HepG2 (cell line): Measurements from ENCODE around the gene SAMD14. TPM values are rescaled to one million over a fixed set of nuclear protein-coding genes. Genes with fewer than 3 reads are reported as not detected.
A peak's percentile ranks its signal among the peaks of the same experiment; 100 is the strongest.

Experiments used
- ADNP ChIP-seq: sonication (generic); formaldehyde crosslinking; IDR thresholded peaks from 2 replicates; pipeline ENCODE4 v1.4.0; 2020; ENCODE audit warnings: missing genetic modification reagents
- FOXJ3 ChIP-seq: sonication (generic); formaldehyde crosslinking; IDR thresholded peaks from 2 replicates; pipeline ENCODE4 v1.4.0; 2020; ENCODE audit warnings: missing genetic modification reagents, mild to moderate bottlenecking, borderline replicate concordance
- GLI4 ChIP-seq: sonication (generic); formaldehyde crosslinking; IDR thresholded peaks from 2 replicates; pipeline ENCODE4 v1.5.1; 2020; ENCODE audit warnings: missing genetic modification reagents, mild to moderate bottlenecking, moderate library complexity, borderline replicate concordance
- JUNB ChIP-seq: sonication (generic); formaldehyde crosslinking; IDR thresholded peaks from 2 replicates; pipeline ENCODE4 v1.8.0; 2022; ENCODE audit warnings: missing genetic modification reagents, mild to moderate bottlenecking, borderline replicate concordance
- MAFG ChIP-seq: sonication (generic); formaldehyde crosslinking; IDR thresholded peaks from 2 replicates; pipeline ENCODE4 v1.5.1; 2020; ENCODE audit warnings: mild to moderate bottlenecking, missing genetic modification reagents
- NAIF1 ChIP-seq: sonication (generic); formaldehyde crosslinking; IDR thresholded peaks from 2 replicates; pipeline ENCODE4 v1.5.0; 2020; ENCODE audit warnings: mild to moderate bottlenecking, missing genetic modification reagents, borderline replicate concordance
- NFKBIZ ChIP-seq: IDR thresholded peaks from 2 replicates; pipeline ENCODE4 v1.6.1; 2018; ENCODE audit warnings: missing genetic modification reagents, missing compliant biosample characterization
- NR3C1 ChIP-seq: sonication (generic); formaldehyde crosslinking; IDR thresholded peaks from 2 replicates; pipeline ENCODE4 v1.4.0; 2020; ENCODE audit warnings: missing genetic modification reagents
- SIN3A ChIP-seq: IDR thresholded peaks from 2 replicates; pipeline ENCODE4 v1.6.1; 2011; ENCODE audit warnings: low read depth, mild to moderate bottlenecking, control low read depth, low read length, borderline replicate concordance
- SRF ChIP-seq: IDR thresholded peaks from 2 replicates; pipeline ENCODE4 v1.6.1; 2011; ENCODE audit warnings: mild to moderate bottlenecking, low read depth, low read length, moderate library complexity
- XRCC5 ChIP-seq: fragments of 200-400 bp; formaldehyde crosslinking; optimal IDR thresholded peaks from 2 replicates; pipeline ENCODE3; 2017; ENCODE audit warnings: mild to moderate bottlenecking, low read length
- ZBTB38 ChIP-seq: sonication (generic); formaldehyde crosslinking; IDR thresholded peaks from 2 replicates; pipeline ENCODE4 v1.5.1; 2020; ENCODE audit warnings: mild to moderate bottlenecking, missing genetic modification reagents
- ZNF282 ChIP-seq: fragments of 450-650 bp; IDR thresholded peaks from 2 replicates; pipeline ENCODE4 v1.6.1; 2018; ENCODE audit not compliant: partially characterized antibody
- ZNF354B ChIP-seq: sonication (generic); formaldehyde crosslinking; IDR thresholded peaks from 2 replicates; pipeline ENCODE4 v1.8.0; 2022; ENCODE audit warnings: mild to moderate bottlenecking, missing genetic modification reagents
- ZNF569 ChIP-seq: sonication (generic); formaldehyde crosslinking; IDR thresholded peaks from 2 replicates; pipeline ENCODE4 v1.5.0; 2020; ENCODE audit warnings: mild to moderate bottlenecking, missing genetic modification reagents, moderate library complexity, borderline replicate concordance
- ZNF672 ChIP-seq: sonication (generic); formaldehyde crosslinking; IDR thresholded peaks from 2 replicates; pipeline ENCODE4 v1.8.1; 2022; ENCODE audit warnings: missing genetic modification reagents
- ZSCAN22 ChIP-seq: sonication (generic); formaldehyde crosslinking; IDR thresholded peaks from 2 replicates; pipeline ENCODE4 v1.4.0; 2020; ENCODE audit warnings: mild to moderate bottlenecking, missing genetic modification reagents
- polyA plus RNA-seq, 8 experiments: library from polyadenylated mRNA; depleted of rRNA in 3 of 8; stranded (reverse) in 7 of 8; unstranded in 1 of 8; fragments of >200 nt; fragmentation: Illumina TruSeq in 4 of 8; extraction: Trizol in 4 of 8; gene quantifications; 2 replicates each; pipeline versions ENCODE4 v1.2.1 to v1.2.3, GENCODE V29; 2011 to 2016; ENCODE audit warnings: low read depth in 4 of 8, missing spikeins in 1 of 8, mixed read lengths in 1 of 8; ENCODE audit not compliant: insufficient read depth in 1 of 8
- total RNA-seq, 5 experiments: library from RNA; depleted of rRNA; stranded (reverse); fragments of >200 nt; fragmentation: Illumina TruSeq; extraction: Trizol; gene quantifications; 2 replicates each; pipeline ENCODE4 v1.2.3, GENCODE V29; 2016; ENCODE audit warnings: low read depth in 1 of 5
- TF ChIP-seq, protein P1 (sequence below): sonication (generic); formaldehyde crosslinking; conservative IDR thresholded peaks from 2 replicates; pipeline ENCODE4 v1.8.0; 2022; ENCODE audit warnings: low read depth, missing genetic modification reagents
- TF ChIP-seq, protein P2 (sequence below): IDR thresholded peaks from 2 replicates; pipeline ENCODE4 v1.4.0; 2020; ENCODE audit warnings: mild to moderate bottlenecking, missing genetic modification reagents
- TF ChIP-seq, protein P3 (sequence below): sonication (generic); formaldehyde crosslinking; IDR thresholded peaks from 2 replicates; pipeline ENCODE4 v1.8.1; 2023; ENCODE audit warnings: mild to moderate bottlenecking, missing genetic modification reagents, borderline replicate concordance
- TF ChIP-seq, protein P4 (sequence below): sonication (generic); formaldehyde crosslinking; IDR thresholded peaks from 2 replicates; pipeline ENCODE4 v1.5.0; 2020; ENCODE audit warnings: missing genetic modification reagents

SAMD14 gene
- total and polyA plus RNA-seq, 2 of the 13 experiments (the other 11 are each of a cell fraction or from before 2014, with no cell fraction given), result 0.07 to 0.22 TPM

DNA sequence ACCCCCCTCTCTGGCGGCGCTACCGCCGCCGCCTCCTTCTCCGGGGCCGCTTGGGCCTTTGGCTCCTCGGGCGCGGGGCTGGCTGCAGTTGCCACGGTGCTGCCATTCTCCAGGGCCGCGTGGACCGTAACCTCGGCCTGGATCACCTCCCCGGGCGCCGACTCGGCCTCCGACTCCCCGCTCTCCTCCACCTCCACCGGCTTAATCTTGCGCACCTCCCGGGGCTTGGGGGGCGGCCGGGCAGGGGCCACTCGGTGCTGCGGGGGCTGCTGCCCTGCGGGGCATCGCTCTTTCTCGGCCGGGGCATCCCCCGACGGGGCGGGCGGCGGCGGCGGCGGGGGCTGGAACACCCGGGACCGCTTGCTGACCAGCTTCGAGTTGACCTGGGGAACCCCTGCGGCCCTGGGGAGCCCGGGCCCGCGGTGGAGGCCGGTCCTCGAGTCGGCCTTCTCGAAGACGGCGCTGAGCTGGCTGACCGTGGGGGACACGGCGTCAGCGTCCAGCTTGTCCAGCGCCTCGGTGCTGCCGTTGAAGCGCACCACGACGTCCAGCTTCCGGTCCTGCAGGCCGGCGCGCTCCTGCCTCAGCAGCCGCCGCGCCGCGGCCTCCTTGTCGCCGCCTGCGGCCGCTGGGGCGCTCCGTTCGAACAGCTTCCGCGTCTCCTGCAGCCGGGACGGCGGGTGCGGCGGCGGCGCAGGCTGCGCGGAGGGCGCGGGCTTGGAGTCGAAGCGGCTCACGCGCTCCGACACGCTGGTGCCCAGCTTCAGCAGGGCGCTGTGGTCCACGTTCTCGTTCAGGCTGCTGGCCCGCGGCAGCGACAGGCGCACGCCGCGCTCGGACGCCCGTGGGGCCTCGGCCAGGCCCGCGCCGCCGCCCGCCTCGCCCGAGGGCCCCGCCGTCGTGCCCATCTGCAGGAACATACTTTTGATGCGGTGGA is 19.7 kb upstream of the SAMD14 start (continued):
- TF ChIP-seq ZBTB38 (CRISPR knock-in tag) (no peak), NFKBIZ (CRISPR knock-in tag) (no peak), FOXJ3 (no peak), ZSCAN22 (CRISPR knock-in tag) (no peak), XRCC5 (no peak), NAIF1 (no peak), ZNF569 (CRISPR knock-in tag) (no peak), SRF (no peak), JUNB (CRISPR knock-in tag) (no peak), ZNF672 (CRISPR knock-in tag) (no peak), NR3C1 (CRISPR knock-in tag) (no peak), ZNF282 (no peak), GLI4 (CRISPR knock-in tag) (no peak; the same call in 1 of the 2 replicates), ZNF354B (no peak), MAFG (CRISPR knock-in tag) (no peak), SIN3A (no peak), ADNP (CRISPR knock-in tag) (peak; percentile 23; the same call in 1 of the 2 replicates)
- TF ChIP-seq, protein P1, sequence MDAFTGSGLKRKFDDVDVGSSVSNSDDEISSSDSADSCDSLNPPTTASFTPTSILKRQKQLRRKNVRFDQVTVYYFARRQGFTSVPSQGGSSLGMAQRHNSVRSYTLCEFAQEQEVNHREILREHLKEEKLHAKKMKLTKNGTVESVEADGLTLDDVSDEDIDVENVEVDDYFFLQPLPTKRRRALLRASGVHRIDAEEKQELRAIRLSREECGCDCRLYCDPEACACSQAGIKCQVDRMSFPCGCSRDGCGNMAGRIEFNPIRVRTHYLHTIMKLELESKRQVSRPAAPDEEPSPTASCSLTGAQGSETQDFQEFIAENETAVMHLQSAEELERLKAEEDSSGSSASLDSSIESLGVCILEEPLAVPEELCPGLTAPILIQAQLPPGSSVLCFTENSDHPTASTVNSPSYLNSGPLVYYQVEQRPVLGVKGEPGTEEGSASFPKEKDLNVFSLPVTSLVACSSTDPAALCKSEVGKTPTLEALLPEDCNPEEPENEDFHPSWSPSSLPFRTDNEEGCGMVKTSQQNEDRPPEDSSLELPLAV (CRISPR knock-in tag), result no peak
- TF ChIP-seq, protein P2, sequence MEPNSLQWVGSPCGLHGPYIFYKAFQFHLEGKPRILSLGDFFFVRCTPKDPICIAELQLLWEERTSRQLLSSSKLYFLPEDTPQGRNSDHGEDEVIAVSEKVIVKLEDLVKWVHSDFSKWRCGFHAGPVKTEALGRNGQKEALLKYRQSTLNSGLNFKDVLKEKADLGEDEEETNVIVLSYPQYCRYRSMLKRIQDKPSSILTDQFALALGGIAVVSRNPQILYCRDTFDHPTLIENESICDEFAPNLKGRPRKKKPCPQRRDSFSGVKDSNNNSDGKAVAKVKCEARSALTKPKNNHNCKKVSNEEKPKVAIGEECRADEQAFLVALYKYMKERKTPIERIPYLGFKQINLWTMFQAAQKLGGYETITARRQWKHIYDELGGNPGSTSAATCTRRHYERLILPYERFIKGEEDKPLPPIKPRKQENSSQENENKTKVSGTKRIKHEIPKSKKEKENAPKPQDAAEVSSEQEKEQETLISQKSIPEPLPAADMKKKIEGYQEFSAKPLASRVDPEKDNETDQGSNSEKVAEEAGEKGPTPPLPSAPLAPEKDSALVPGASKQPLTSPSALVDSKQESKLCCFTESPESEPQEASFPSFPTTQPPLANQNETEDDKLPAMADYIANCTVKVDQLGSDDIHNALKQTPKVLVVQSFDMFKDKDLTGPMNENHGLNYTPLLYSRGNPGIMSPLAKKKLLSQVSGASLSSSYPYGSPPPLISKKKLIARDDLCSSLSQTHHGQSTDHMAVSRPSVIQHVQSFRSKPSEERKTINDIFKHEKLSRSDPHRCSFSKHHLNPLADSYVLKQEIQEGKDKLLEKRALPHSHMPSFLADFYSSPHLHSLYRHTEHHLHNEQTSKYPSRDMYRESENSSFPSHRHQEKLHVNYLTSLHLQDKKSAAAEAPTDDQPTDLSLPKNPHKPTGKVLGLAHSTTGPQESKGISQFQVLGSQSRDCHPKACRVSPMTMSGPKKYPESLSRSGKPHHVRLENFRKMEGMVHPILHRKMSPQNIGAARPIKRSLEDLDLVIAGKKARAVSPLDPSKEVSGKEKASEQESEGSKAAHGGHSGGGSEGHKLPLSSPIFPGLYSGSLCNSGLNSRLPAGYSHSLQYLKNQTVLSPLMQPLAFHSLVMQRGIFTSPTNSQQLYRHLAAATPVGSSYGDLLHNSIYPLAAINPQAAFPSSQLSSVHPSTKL, result peak; percentile 22; the same call in 1 of the 2 replicates
- TF ChIP-seq, protein P3, sequence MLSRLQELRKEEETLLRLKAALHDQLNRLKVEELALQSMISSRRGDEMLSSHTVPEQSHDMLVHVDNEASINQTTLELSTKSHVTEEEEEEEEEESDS, result no peak
- TF ChIP-seq, protein P4, sequence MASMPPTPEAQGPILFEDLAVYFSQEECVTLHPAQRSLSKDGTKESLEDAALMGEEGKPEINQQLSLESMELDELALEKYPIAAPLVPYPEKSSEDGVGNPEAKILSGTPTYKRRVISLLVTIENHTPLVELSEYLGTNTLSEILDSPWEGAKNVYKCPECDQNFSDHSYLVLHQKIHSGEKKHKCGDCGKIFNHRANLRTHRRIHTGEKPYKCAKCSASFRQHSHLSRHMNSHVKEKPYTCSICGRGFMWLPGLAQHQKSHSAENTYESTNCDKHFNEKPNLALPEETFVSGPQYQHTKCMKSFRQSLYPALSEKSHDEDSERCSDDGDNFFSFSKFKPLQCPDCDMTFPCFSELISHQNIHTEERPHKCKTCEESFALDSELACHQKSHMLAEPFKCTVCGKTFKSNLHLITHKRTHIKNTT (CRISPR knock-in tag), result no peak
